Glomerular endothelial cell (primary cell): ENCODE measurements around the gene R3HDM2. TPM values are rescaled to one million over a fixed set of nuclear protein-coding genes. Genes with fewer than 3 reads are reported as not detected.

Experiments
- DNase-seq: peaks from one replicate; pipeline ENCODE4 v3.0.0-alpha.2; 2011; ENCODE audit warnings: low read depth, low spot score; ENCODE audit errors: extremely low read depth
- total RNA-seq: library from RNA; depleted of rRNA; stranded (reverse); fragments of >200 nt; gene quantifications from 2 replicates; pipeline ENCODE4 v1.2.3, GENCODE V29; 2015

Gene R3HDM2
- total RNA-seq, 1 donor from 2014 or later, result 18.6 TPM

GRCh38 chr12:57233357-57234232 is 197.2 kb downstream of the R3HDM2 start:
- DNase-seq, result no peak

- DNase-seq, result no peak
These were observed 198.6 kb downstream of the R3HDM2 start for GRCh38 chr12:57232156-57232756.

GRCh38 chr12:57231276-57232021 is 199.4 kb downstream of the R3HDM2 start:
- DNase-seq, result no peak

- DNase-seq, result no peak
These were observed 200.3 kb downstream of the R3HDM2 start for GRCh38 chr12:57230381-57231155.

- peak; percentile 82 for DNase-seq
These were observed 201.0 kb downstream of the R3HDM2 start, which contains the start of gene SHMT2 for GRCh38 chr12:57229634-57230380. Gene SHMT2 (plus strand): TSS chr12:57229711. CDS start chr12:57229779, 68 bp downstream.

GRCh38 chr12:57229046-57229633 is 201.7 kb downstream of the R3HDM2 start:
- DNase-seq, result no peak

- no peak for DNase-seq
These were observed 203.3 kb downstream of the R3HDM2 start for GRCh38 chr12:57227315-57228115.

GRCh38 chr12:57226588-57227314 is 204.1 kb downstream of the R3HDM2 start:
- no peak for DNase-seq

GRCh38 chr12:57225680-57226210 is 205.1 kb downstream of the R3HDM2 start:
- DNase-seq, result no peak

- DNase-seq, result no peak
These were observed 205.7 kb downstream of the R3HDM2 start for GRCh38 chr12:57224973-57225679.

- DNase-seq, result no peak
These were observed 206.4 kb downstream of the R3HDM2 start for GRCh38 chr12:57224278-57224972.

GRCh38 chr12:57223191-57224165 is 207.4 kb downstream of the R3HDM2 start:
- no peak for DNase-seq

- DNase-seq, result no peak
These were observed 208.3 kb downstream of the R3HDM2 start for GRCh38 chr12:57222286-57223190.

GRCh38 chr12:57221169-57221917 is 209.5 kb downstream of the R3HDM2 start:
- no peak for DNase-seq
